ENCODE measurements around the gene SAMD15.

SAMD15 gene

DNA sequence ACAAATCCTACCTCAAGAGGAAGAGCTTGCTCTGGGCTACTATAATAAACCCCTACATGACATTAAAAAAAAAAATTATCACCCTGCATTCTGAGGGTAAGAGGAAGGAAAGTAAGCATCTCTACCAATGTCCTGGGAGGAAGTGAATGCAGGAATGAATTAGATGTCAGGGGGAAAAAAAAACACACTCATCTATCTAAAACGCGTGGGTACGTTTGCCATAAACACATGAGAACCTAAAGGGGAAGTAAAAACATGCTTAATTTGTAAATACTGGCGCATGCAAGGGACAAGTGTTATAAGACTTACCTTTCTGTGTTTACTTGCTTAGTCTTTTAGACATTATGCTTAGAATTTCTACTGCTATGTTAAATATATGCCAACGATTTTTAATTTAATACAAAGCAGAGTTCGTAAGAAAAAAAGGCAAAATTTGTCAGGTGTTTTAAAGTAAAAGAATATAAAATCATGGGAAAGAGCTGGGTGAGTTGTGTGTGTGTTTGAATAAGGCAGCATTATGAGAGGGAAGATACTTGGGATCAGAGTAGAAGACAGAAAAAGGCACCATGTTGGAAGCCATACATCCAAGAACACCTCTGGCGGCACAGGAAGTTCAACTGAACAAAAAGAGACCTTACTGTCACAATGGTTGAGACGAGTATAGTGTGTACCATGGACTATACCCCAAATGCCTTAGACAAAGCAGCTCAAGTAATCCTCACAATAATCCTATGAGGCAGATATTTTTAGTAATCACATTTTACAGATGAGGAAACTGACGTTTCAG, 1.8 kb upstream of the SAMD15 start:
- H3K4me1 ChIP-seq (ENCODE audit: control insufficient read depth, insufficient read depth, low read length, unreplicated experiment) = peaks cover 22% of the 10 kb centered on the region
- H3K4me3 ChIP-seq (ENCODE audit: low read depth, low read length) = peak overlapping the region; percentile 96

GRCh38 chr14:77375973-77376770, 1.0 kb upstream of the SAMD15 start:
- Histone ChIP-seq H3K27ac (ENCODE audit: low read depth, low read length) (peak overlapping the region; percentile 70), H3K4me1 (ENCODE audit: control insufficient read depth, insufficient read depth, low read length, unreplicated experiment) (peaks cover 22% of the 10 kb centered on the region), H2AFZ (ENCODE audit: low read length, unreplicated experiment) (peak overlapping the region; percentile 92), H3K36me3 (ENCODE audit: insufficient read depth, low read length) (no peaks in the 10 kb centered on the region), H3K27me3 (ENCODE audit: insufficient read depth, low read length) (no peaks in the 10 kb centered on the region), H3K79me2 (ENCODE audit: control insufficient read depth, insufficient read depth, low read length, unreplicated experiment) (peaks cover 31% of the 10 kb centered on the region), H3K4me3 (ENCODE audit: low read depth, low read length) (peak overlapping the region; percentile 96)

More for the DNA sequence above, 1.8 kb upstream of the SAMD15 start:
- H3K27me3 ChIP-seq (ENCODE audit: insufficient read depth, low read length) = no peaks in the 10 kb centered on the region
- peaks cover 31% of the 10 kb centered on the region for H3K79me2 ChIP-seq (ENCODE audit: control insufficient read depth, insufficient read depth, low read length, unreplicated experiment)
- no peak overlapping the region for H3K27ac ChIP-seq (ENCODE audit: low read depth, low read length)
- H3K36me3 ChIP-seq (ENCODE audit: insufficient read depth, low read length) = no peaks in the 10 kb centered on the region
- H2AFZ ChIP-seq (ENCODE audit: low read length, unreplicated experiment) = no peak overlapping the region

DNA sequence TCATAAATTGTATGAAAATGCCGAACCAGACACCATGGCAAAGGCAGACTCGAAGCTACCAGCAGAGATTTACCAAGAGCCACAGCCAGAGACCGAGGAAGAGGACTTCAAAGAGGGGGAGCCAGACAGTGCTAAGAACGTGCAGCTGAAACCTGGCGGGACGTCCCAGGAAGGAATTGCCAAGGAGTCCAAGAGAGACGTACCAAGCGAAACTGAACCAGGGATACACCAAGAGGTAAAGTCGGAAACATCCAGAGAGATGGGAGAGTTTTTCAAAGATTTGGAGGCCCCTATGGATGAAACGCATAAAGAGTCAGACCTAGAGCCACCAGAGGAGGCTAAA, 294 bp downstream of the SAMD15 start:
- H2AFZ ChIP-seq (ENCODE audit: low read length, unreplicated experiment) = peak overlapping the region; percentile 98
- peak overlapping the region; percentile 96 for H3K4me3 ChIP-seq (ENCODE audit: low read depth, low read length)
- peak overlapping the region; percentile 70; the same call in 1 of the 2 replicates for H3K27ac ChIP-seq (ENCODE audit: low read depth, low read length)
- H3K4me1 ChIP-seq (ENCODE audit: control insufficient read depth, insufficient read depth, low read length, unreplicated experiment) = peaks cover 19% of the 10 kb centered on the region
- H3K27me3 ChIP-seq (ENCODE audit: insufficient read depth, low read length) = no peaks in the 10 kb centered on the region
- peaks cover 26% of the 10 kb centered on the region for H3K79me2 ChIP-seq (ENCODE audit: control insufficient read depth, insufficient read depth, low read length, unreplicated experiment)
- H3K36me3 ChIP-seq (ENCODE audit: insufficient read depth, low read length) = no peaks in the 10 kb centered on the region

DNA sequence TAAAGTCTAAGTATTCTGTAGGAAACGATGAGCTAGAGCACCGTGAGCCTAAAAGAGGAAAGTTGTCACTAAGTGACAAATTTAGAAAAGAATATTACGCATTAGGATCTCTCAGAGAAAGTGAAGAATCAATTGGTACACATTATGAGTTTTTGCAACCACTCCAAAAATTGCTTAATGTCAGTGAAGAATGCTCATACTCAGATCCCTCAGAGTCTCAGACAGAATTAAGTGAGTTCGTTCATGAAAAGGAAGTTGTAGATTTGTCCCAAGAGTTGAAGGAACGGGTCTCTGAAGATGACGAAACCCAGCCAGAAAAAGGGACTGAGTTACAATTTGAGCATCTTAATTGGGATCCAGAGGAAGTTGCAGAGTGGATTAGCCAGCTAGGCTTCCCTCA, 1.5 kb downstream of the SAMD15 start:
- H3K36me3 ChIP-seq (ENCODE audit: insufficient read depth, low read length) = no peaks in the 10 kb centered on the region

DNA sequence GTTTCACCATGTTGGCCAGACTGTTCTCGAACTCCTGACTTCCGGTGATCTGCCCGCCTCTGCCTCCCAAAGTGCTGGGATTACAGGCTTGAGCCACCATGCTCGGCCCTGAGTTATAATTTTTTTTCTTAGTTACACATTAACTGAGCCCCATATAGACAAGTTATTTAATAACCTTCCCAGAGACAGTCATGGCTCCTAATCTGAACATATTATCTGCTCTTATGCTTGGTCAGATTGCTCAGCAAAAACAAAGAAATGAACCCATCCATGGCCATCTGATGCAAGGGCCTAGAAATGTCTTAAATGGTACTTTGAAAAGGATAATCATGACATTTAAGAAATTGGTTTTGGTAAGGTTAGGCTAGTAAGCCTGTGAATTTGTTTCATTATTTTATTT, 13.0 kb downstream of the SAMD15 start:
- H3K4me1 ChIP-seq (ENCODE audit: control insufficient read depth, insufficient read depth, low read length, unreplicated experiment) = no peaks in the 10 kb centered on the region
- no peak overlapping the region for H3K27ac ChIP-seq (ENCODE audit: low read depth, low read length)
- no peaks in the 10 kb centered on the region for H3K27me3 ChIP-seq (ENCODE audit: insufficient read depth, low read length)
- H3K36me3 ChIP-seq (ENCODE audit: insufficient read depth, low read length) = no peaks in the 10 kb centered on the region
- no peak overlapping the region for H2AFZ ChIP-seq (ENCODE audit: low read length, unreplicated experiment)
- H3K79me2 ChIP-seq (ENCODE audit: control insufficient read depth, insufficient read depth, low read length, unreplicated experiment) = no peaks in the 10 kb centered on the region
- H3K4me3 ChIP-seq (ENCODE audit: low read depth, low read length) = no peak overlapping the region

More for the DNA sequence above, 1.5 kb downstream of the SAMD15 start:
- H3K27ac ChIP-seq (ENCODE audit: low read depth, low read length) = no peak overlapping the region
- peaks cover 26% of the 10 kb centered on the region for H3K79me2 ChIP-seq (ENCODE audit: control insufficient read depth, insufficient read depth, low read length, unreplicated experiment)
- no peak overlapping the region for H2AFZ ChIP-seq (ENCODE audit: low read length, unreplicated experiment)
- no peaks in the 10 kb centered on the region for H3K27me3 ChIP-seq (ENCODE audit: insufficient read depth, low read length)
- no peak overlapping the region for H3K4me3 ChIP-seq (ENCODE audit: low read depth, low read length)
- H3K4me1 ChIP-seq (ENCODE audit: control insufficient read depth, insufficient read depth, low read length, unreplicated experiment) = peaks cover 10% of the 10 kb centered on the region

GRCh38 chr14:77400216-77400615, 23.0 kb downstream of the SAMD15 start:
- H3K4me1 ChIP-seq (ENCODE audit: control insufficient read depth, insufficient read depth, low read length, unreplicated experiment) = no peaks in the 10 kb centered on the region
- H3K4me3 ChIP-seq (ENCODE audit: low read depth, low read length) = no peak overlapping the region
- H2AFZ ChIP-seq (ENCODE audit: low read length, unreplicated experiment) = no peak overlapping the region

GRCh38 chr14:77403768-77404167, 26.6 kb downstream of the SAMD15 start:
- no peaks in the 10 kb centered on the region for H3K36me3 ChIP-seq (ENCODE audit: insufficient read depth, low read length)
- H2AFZ ChIP-seq (ENCODE audit: low read length, unreplicated experiment) = no peak overlapping the region
- H3K79me2 ChIP-seq (ENCODE audit: control insufficient read depth, insufficient read depth, low read length, unreplicated experiment) = no peaks in the 10 kb centered on the region
- no peak overlapping the region for H3K27ac ChIP-seq (ENCODE audit: low read depth, low read length)
- H3K4me1 ChIP-seq (ENCODE audit: control insufficient read depth, insufficient read depth, low read length, unreplicated experiment) = no peaks in the 10 kb centered on the region
- H3K27me3 ChIP-seq (ENCODE audit: insufficient read depth, low read length) = no peaks in the 10 kb centered on the region
- no peak overlapping the region for H3K4me3 ChIP-seq (ENCODE audit: low read depth, low read length)

More at GRCh38 chr14:77400216-77400615, 23.0 kb downstream of the SAMD15 start:
- Histone ChIP-seq H3K79me2 (ENCODE audit: control insufficient read depth, insufficient read depth, low read length, unreplicated experiment) (no peaks in the 10 kb centered on the region), H3K27me3 (ENCODE audit: insufficient read depth, low read length) (no peaks in the 10 kb centered on the region), H3K36me3 (ENCODE audit: insufficient read depth, low read length) (no peaks in the 10 kb centered on the region), H3K27ac (ENCODE audit: low read depth, low read length) (no peak overlapping the region)

GRCh38 chr14:77406086-77406485, 28.9 kb downstream of the SAMD15 start:
- Histone ChIP-seq H3K4me1 (ENCODE audit: control insufficient read depth, insufficient read depth, low read length, unreplicated experiment) (no peaks in the 10 kb centered on the region), H3K27me3 (ENCODE audit: insufficient read depth, low read length) (no peaks in the 10 kb centered on the region), H2AFZ (ENCODE audit: low read length, unreplicated experiment) (no peak overlapping the region)

DNA sequence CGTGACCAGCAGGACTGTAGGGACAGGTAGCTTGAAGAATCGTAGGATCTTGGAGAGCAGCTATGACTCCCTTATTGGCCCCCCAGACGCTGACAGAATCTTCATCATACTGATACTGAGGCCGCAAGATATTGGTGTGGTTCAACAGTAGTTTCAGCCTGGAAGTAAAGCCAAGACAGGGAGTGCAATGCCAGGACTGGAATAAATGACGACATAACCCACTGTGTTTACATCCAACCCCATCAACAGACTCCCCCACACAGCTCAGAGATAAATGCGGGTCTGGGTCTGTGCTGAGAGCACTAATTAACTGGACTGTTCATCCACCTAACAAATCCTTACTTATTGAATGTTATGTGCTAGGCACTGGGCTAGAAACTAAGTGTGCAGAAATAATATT, 29.5 kb downstream of the SAMD15 start:
- no peaks in the 10 kb centered on the region for H3K36me3 ChIP-seq (ENCODE audit: insufficient read depth, low read length)
- no peaks in the 10 kb centered on the region for H3K27me3 ChIP-seq (ENCODE audit: insufficient read depth, low read length)
- no peak overlapping the region for H3K27ac ChIP-seq (ENCODE audit: low read depth, low read length)
- H3K79me2 ChIP-seq (ENCODE audit: control insufficient read depth, insufficient read depth, low read length, unreplicated experiment) = no peaks in the 10 kb centered on the region
- H3K4me3 ChIP-seq (ENCODE audit: low read depth, low read length) = no peak overlapping the region
- no peaks in the 10 kb centered on the region for H3K4me1 ChIP-seq (ENCODE audit: control insufficient read depth, insufficient read depth, low read length, unreplicated experiment)
- no peak overlapping the region for H2AFZ ChIP-seq (ENCODE audit: low read length, unreplicated experiment)

More at GRCh38 chr14:77406086-77406485, 28.9 kb downstream of the SAMD15 start:
- no peak overlapping the region for H3K27ac ChIP-seq (ENCODE audit: low read depth, low read length)
- no peaks in the 10 kb centered on the region for H3K79me2 ChIP-seq (ENCODE audit: control insufficient read depth, insufficient read depth, low read length, unreplicated experiment)
- no peaks in the 10 kb centered on the region for H3K36me3 ChIP-seq (ENCODE audit: insufficient read depth, low read length)
- no peak overlapping the region for H3K4me3 ChIP-seq (ENCODE audit: low read depth, low read length)

DNA sequence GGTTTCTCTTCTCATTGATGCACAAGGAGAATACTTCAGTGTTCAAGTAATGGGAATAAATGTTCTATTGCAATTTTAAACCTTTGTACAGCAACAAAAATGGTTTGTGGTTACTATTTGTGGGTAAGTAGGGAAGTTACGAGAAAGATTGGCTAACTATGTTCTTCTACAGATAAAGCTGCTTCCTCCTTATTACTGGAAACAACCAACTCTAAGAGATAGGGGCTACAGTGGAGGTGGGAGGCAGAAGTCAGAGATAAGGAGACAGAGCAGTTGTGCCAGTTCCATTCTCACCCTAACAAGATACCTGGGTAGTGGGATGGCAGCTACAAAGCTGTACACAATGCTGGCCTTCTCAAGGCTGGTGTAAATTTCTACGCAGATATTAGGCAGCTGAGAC, 30.0 kb downstream of the SAMD15 start:
- Histone ChIP-seq H3K36me3 (ENCODE audit: insufficient read depth, low read length) (no peaks in the 10 kb centered on the region), H3K4me3 (ENCODE audit: low read depth, low read length) (no peak overlapping the region), H2AFZ (ENCODE audit: low read length, unreplicated experiment) (no peak overlapping the region), H3K27me3 (ENCODE audit: insufficient read depth, low read length) (no peaks in the 10 kb centered on the region), H3K4me1 (ENCODE audit: control insufficient read depth, insufficient read depth, low read length, unreplicated experiment) (no peaks in the 10 kb centered on the region), H3K27ac (ENCODE audit: low read depth, low read length) (no peak overlapping the region), H3K79me2 (ENCODE audit: control insufficient read depth, insufficient read depth, low read length, unreplicated experiment) (no peaks in the 10 kb centered on the region)

GRCh38 chr14:77409131-77409533, 32.0 kb downstream of the SAMD15 start:
- Histone ChIP-seq H3K36me3 (ENCODE audit: insufficient read depth, low read length) (no peaks in the 10 kb centered on the region), H3K79me2 (ENCODE audit: control insufficient read depth, insufficient read depth, low read length, unreplicated experiment) (no peaks in the 10 kb centered on the region), H3K27ac (ENCODE audit: low read depth, low read length) (no peak overlapping the region), H3K4me1 (ENCODE audit: control insufficient read depth, insufficient read depth, low read length, unreplicated experiment) (no peaks in the 10 kb centered on the region), H2AFZ (ENCODE audit: low read length, unreplicated experiment) (no peak overlapping the region), H3K27me3 (ENCODE audit: insufficient read depth, low read length) (no peaks in the 10 kb centered on the region), H3K4me3 (ENCODE audit: low read depth, low read length) (no peak overlapping the region)
